NT2/D1 (cell line): Measurements from ENCODE around the gene GOLGA8M.
"Not testable (repeated sequence)": the region's sequence is repeated elsewhere in the genome, so short reads cannot be mapped to it uniquely, and the experiment has no call there.

Experiments
- DNase-seq: peaks from one replicate; pipeline ENCODE4 v3.0.0-alpha.2; 2011; ENCODE audit warnings: low read depth, low spot score
- H3K27me3 ChIP-seq: 2 replicates; pipeline ENCODE4 v1.6.0; 2011; ENCODE audit warnings: mild to moderate bottlenecking; ENCODE audit not compliant: insufficient read length, insufficient read depth
- H3K36me3 ChIP-seq: 2 replicates; pipeline ENCODE4 v1.6.1; 2011; ENCODE audit warnings: mild to moderate bottlenecking, low read length, mixed read lengths; ENCODE audit not compliant: insufficient read depth, insufficient read length
- H3K4me1 ChIP-seq: 2 replicates; pipeline ENCODE4 v1.5.1; 2011; ENCODE audit not compliant: insufficient read depth, insufficient read length
- H3K4me3 ChIP-seq: 2 replicates; pipeline ENCODE4 v1.5.1; 2011; ENCODE audit warnings: low read depth; ENCODE audit not compliant: insufficient read length
- H3K9ac ChIP-seq: 2 replicates; pipeline ENCODE4 v1.6.0; 2011; ENCODE audit warnings: low read depth; ENCODE audit not compliant: insufficient read length
- H3K9me3 ChIP-seq: 2 replicates; pipeline ENCODE4 v1.5.1; 2011; ENCODE audit warnings: mild to moderate bottlenecking, low read length; ENCODE audit not compliant: insufficient read depth
- SUZ12 ChIP-seq: IDR thresholded peaks from 2 replicates; pipeline ENCODE4 v1.6.1; 2011; ENCODE audit not compliant: insufficient read length, insufficient read depth; ENCODE audit errors: extremely low read depth
- YY1 ChIP-seq: IDR thresholded peaks from 2 replicates; pipeline ENCODE4 v1.6.1; 2011; ENCODE audit not compliant: insufficient read length, insufficient read depth
- ZNF274 ChIP-seq: IDR thresholded peaks from 2 replicates; pipeline ENCODE4 v1.6.1; 2011; ENCODE audit warnings: mild to moderate bottlenecking, low read depth, low read length

The GOLGA8M gene

GRCh38 chr15:28725556-28725955 is 13.3 kb upstream of the GOLGA8M start:
- TF ChIP-seq ZNF274 (no peak), YY1 (no peak), SUZ12 (no peak)
- H3K4me1 ChIP-seq: no peaks in the 10 kb centered on the region
- H3K27me3 ChIP-seq: no peaks in the 10 kb centered on the region
- no peak overlapping the region for H3K9ac ChIP-seq
- no peaks in the 10 kb centered on the region for H3K36me3 ChIP-seq
- H3K9me3 ChIP-seq: no peaks in the 10 kb centered on the region
- H3K4me3 ChIP-seq: no peak overlapping the region
- DNase-seq: no peak

- DNase-seq, H3K9ac ChIP-seq, H3K4me3 ChIP-seq: not testable (repeated sequence)
Measured at GRCh38 chr15:28723986-28724385, 11.8 kb upstream of the GOLGA8M start.

GRCh38 chr15:28719626-28720025 is 7.4 kb upstream of the GOLGA8M start:
- not testable (repeated sequence) for H3K9ac ChIP-seq, DNase-seq, H3K9me3 ChIP-seq, H3K4me3 ChIP-seq, H3K27me3 ChIP-seq, H3K36me3 ChIP-seq, H3K4me1 ChIP-seq

More at GRCh38 chr15:28723986-28724385, 11.8 kb upstream of the GOLGA8M start:
- not testable (repeated sequence) for H3K27me3 ChIP-seq, H3K9me3 ChIP-seq, H3K4me1 ChIP-seq, H3K36me3 ChIP-seq

GRCh38 chr15:28718576-28718975 is 6.4 kb upstream of the GOLGA8M start:
- H3K36me3 ChIP-seq, H3K9me3 ChIP-seq, H3K27me3 ChIP-seq, H3K4me1 ChIP-seq, DNase-seq, H3K9ac ChIP-seq, H3K4me3 ChIP-seq: not testable (repeated sequence)

GRCh38 chr15:28714176-28714575 is 2.0 kb upstream of the GOLGA8M start:
- H3K9ac ChIP-seq, H3K36me3 ChIP-seq, H3K4me1 ChIP-seq, DNase-seq, H3K9me3 ChIP-seq, H3K4me3 ChIP-seq, H3K27me3 ChIP-seq: not testable (repeated sequence)

- H3K9ac ChIP-seq, H3K27me3 ChIP-seq, H3K9me3 ChIP-seq, H3K4me3 ChIP-seq, H3K36me3 ChIP-seq, H3K4me1 ChIP-seq, DNase-seq: not testable (repeated sequence)
Measured at GRCh38 chr15:28703927-28704326, 8.3 kb downstream of the GOLGA8M start.

GRCh38 chr15:28702427-28702826 is 9.8 kb downstream of the GOLGA8M start:
- not testable (repeated sequence) for DNase-seq, H3K9ac ChIP-seq, H3K27me3 ChIP-seq, H3K9me3 ChIP-seq, H3K4me1 ChIP-seq, H3K4me3 ChIP-seq, H3K36me3 ChIP-seq

GRCh38 chr15:28694006-28694751 is 18.0 kb downstream of the GOLGA8M start:
- not testable (repeated sequence) for H3K9ac ChIP-seq, DNase-seq, H3K27me3 ChIP-seq, H3K4me1 ChIP-seq, H3K36me3 ChIP-seq, H3K9me3 ChIP-seq, H3K4me3 ChIP-seq

GRCh38 chr15:28693021-28693420 is 19.2 kb downstream of the GOLGA8M start:
- not testable (repeated sequence) for H3K9ac ChIP-seq, H3K4me1 ChIP-seq, H3K36me3 ChIP-seq

GRCh38 chr15:28673533-28673932 is 38.7 kb downstream of the GOLGA8M start:
- not testable (repeated sequence) for H3K36me3 ChIP-seq, H3K4me3 ChIP-seq, H3K9me3 ChIP-seq

More at GRCh38 chr15:28693021-28693420, 19.2 kb downstream of the GOLGA8M start:
- not testable (repeated sequence) for H3K9me3 ChIP-seq, H3K4me3 ChIP-seq, DNase-seq, H3K27me3 ChIP-seq

GRCh38 chr15:28672122-28672521 is 40.1 kb downstream of the GOLGA8M start:
- not testable (repeated sequence) for DNase-seq, H3K9ac ChIP-seq, H3K9me3 ChIP-seq, H3K27me3 ChIP-seq, H3K36me3 ChIP-seq, H3K4me3 ChIP-seq, H3K4me1 ChIP-seq

More at GRCh38 chr15:28673533-28673932, 38.7 kb downstream of the GOLGA8M start:
- not testable (repeated sequence) for DNase-seq, H3K9ac ChIP-seq, H3K27me3 ChIP-seq, H3K4me1 ChIP-seq

- H3K4me1 ChIP-seq, H3K9ac ChIP-seq, DNase-seq, H3K4me3 ChIP-seq, H3K9me3 ChIP-seq, H3K27me3 ChIP-seq, H3K36me3 ChIP-seq: not testable (repeated sequence)
Measured at GRCh38 chr15:28666402-28666801, 45.8 kb downstream of the GOLGA8M start.
